HepG2 (cell line): ENCODE data around the gene STX1B. TPM values are rescaled to one million over a fixed set of nuclear protein-coding genes. Genes with fewer than 3 reads are reported as not detected.

Experiments used
- ATAC-seq: fragments of 200-7000 bp; cut with Tn5 transposase; 3 replicates; pipeline ENCODE4 v1.9.1; 2020; ENCODE audit warnings: mild to moderate bottlenecking, moderate library complexity
- BruUV-seq: library from RNA; stranded (reverse); fragments of 400-500 nt; replicated peaks from 2 replicates; lab custom pipeline; 2021; lab: Mats Ljungman, UMichigan
- CTCF ChIA-PET: fragments of 300-600 bp; formaldehyde crosslinking; extraction: SDS; loops from one replicate; lab custom pipeline; 2021; ENCODE audit warnings: low total read pairs, inconsistent platforms, low intra/inter-chr PET ratio; lab: Yijun Ruan, JAX
- POLR2A ChIA-PET: fragments of 350-600 bp; sonication (Branson Sonifier 250); formaldehyde crosslinking; loops from one replicate; lab custom pipeline; 2020; ENCODE audit warnings: antibody characterized with exemption, inconsistent platforms; lab: Yijun Ruan, JAX
- DNase-seq: peaks from one replicate; pipeline ENCODE4 v3.0.0-alpha.2; 2015; ENCODE audit warnings: low spot score
- FAIRE-seq: peaks from 3 replicates; lab custom pipeline; 2011; peaks lifted over from hg19 to GRCh38; lab: Jason Lieb, UNC
- H2AFZ ChIP-seq: one replicate; pipeline ENCODE4 v1.6.1; 2011; ENCODE audit warnings: low read length, inconsistent platforms
- H3K27ac ChIP-seq: fragments of 300-600 bp; 3 replicates; pipeline ENCODE4 v1.8.0; 2011; ENCODE audit warnings: mixed run types, mild to moderate bottlenecking, mixed read lengths, low read length, inconsistent platforms; ENCODE audit not compliant: insufficient read depth; ENCODE audit errors: extremely low read length
- H3K27me3 ChIP-seq, 2 experiments: fragments of 200-600 bp in 1 of 2; 2 replicates in 1 of 2; 3 replicates in 1 of 2; pipeline versions ENCODE4 v1.6.0 to v1.8.0; 2011; ENCODE audit warnings: low read length in 2 of 2, mild to moderate bottlenecking in 2 of 2, moderate library complexity in 2 of 2, inconsistent platforms in 1 of 2; ENCODE audit not compliant: insufficient read depth in 2 of 2, control insufficient read depth in 1 of 2
- H3K36me3 ChIP-seq, 2 experiments: fragments of 200-600 bp in 1 of 2; replicated peaks in 1 of 2; 2 replicates in 1 of 2; 3 replicates in 1 of 2; pipeline versions ENCODE4 v1.5.1 to v1.8.0; 2011; ENCODE audit warnings: low read length in 2 of 2, inconsistent platforms in 1 of 2; ENCODE audit not compliant: insufficient read depth in 2 of 2, control insufficient read depth in 1 of 2
- H3K4me1 ChIP-seq: 2 replicates; pipeline ENCODE4 v1.5.1; 2012; ENCODE audit warnings: low read length, inconsistent platforms; ENCODE audit not compliant: insufficient read depth
- H3K4me2 ChIP-seq: 2 replicates; pipeline ENCODE4 v1.6.0; 2011; ENCODE audit warnings: low read depth, low read length, inconsistent platforms
- H3K4me3 ChIP-seq, 3 experiments: fragments of 200-600 bp in 1 of 3; sonication (generic), shearing (Covaris generic) in 1 of 3; replicated peaks in 1 of 3; 2 replicates each; pipeline ENCODE4 v1.5.1; 2011 to 2016; ENCODE audit warnings: low read length in 3 of 3, inconsistent platforms in 2 of 3, low read depth in 2 of 3, mild to moderate bottlenecking in 2 of 3, control low read depth in 1 of 3, mixed read lengths in 1 of 3; ENCODE audit not compliant: insufficient read depth in 1 of 3
- H3K79me2 ChIP-seq: one replicate; pipeline ENCODE4 v1.6.1; 2011; ENCODE audit warnings: low read length, inconsistent platforms; ENCODE audit not compliant: insufficient read depth
- H3K9ac ChIP-seq: 2 replicates; pipeline ENCODE4 v1.6.0; 2011; ENCODE audit warnings: mild to moderate bottlenecking, low read depth, low read length, inconsistent platforms; ENCODE audit not compliant: insufficient read depth
- H3K9me3 ChIP-seq: 2 replicates; pipeline ENCODE4 v1.5.1; 2012; ENCODE audit warnings: mild to moderate bottlenecking, low read length
- H4K20me1 ChIP-seq: 2 replicates; pipeline ENCODE4 v1.6.0; 2011; ENCODE audit warnings: inconsistent platforms, mild to moderate bottlenecking, low read length, moderate library complexity; ENCODE audit not compliant: insufficient read depth
- GLI4 ChIP-seq: sonication (generic); formaldehyde crosslinking; IDR thresholded peaks from 2 replicates; pipeline ENCODE4 v1.5.1; 2020; ENCODE audit warnings: missing genetic modification reagents, mild to moderate bottlenecking, moderate library complexity, borderline replicate concordance
- MZF1 ChIP-seq: sonication (generic); formaldehyde crosslinking; IDR thresholded peaks from 2 replicates; pipeline ENCODE4 v1.8.1; 2023; ENCODE audit warnings: mild to moderate bottlenecking, missing genetic modification reagents, borderline replicate concordance
- ZFYVE20 ChIP-seq: sonication (generic); formaldehyde crosslinking; IDR thresholded peaks from 2 replicates; pipeline ENCODE4 v1.8.0; 2023; ENCODE audit warnings: low read depth, mild to moderate bottlenecking, moderate library complexity, missing genetic modification reagents, borderline replicate concordance
- ZNF235 ChIP-seq: sonication (generic); formaldehyde crosslinking; IDR thresholded peaks from 2 replicates; pipeline ENCODE4 v1.8.1; 2023; ENCODE audit warnings: mild to moderate bottlenecking, missing genetic modification reagents, borderline replicate concordance
- ZNF282 ChIP-seq: fragments of 450-650 bp; IDR thresholded peaks from 2 replicates; pipeline ENCODE4 v1.6.1; 2018; ENCODE audit not compliant: partially characterized antibody
- ZNF33A ChIP-seq: sonication (generic); formaldehyde crosslinking; IDR thresholded peaks from 2 replicates; pipeline ENCODE4 v1.5.1; 2020; ENCODE audit warnings: missing genetic modification reagents, mild to moderate bottlenecking, moderate library complexity, borderline replicate concordance
- WGBS: methylation state at CpG from one replicate; pipeline ENCODE4 v1.1.6; 2017; ENCODE audit warnings: low lambda C conversion rate; 5-methylcytosine and 5-hydroxymethylcytosine counted together
- in situ Hi-C: cut with HindIII; loops from 2 replicates; pipeline ENCODE4 v1.10.0; 2017; ENCODE audit warnings: low pct_unique_long_range_greater_than_20kb; ENCODE audit not compliant: extremely low pct_ligation_motif_present
- intact Hi-C: fragments of 100-400 bp; cut with micrococcal nuclease; formaldehyde crosslinking; loops from one replicate; pipeline ENCODE4 v1.10.0; 2022; ENCODE audit not compliant: unreplicated experiment
- polyA plus RNA-seq, 8 experiments: library from polyadenylated mRNA; depleted of rRNA in 3 of 8; stranded (reverse) in 7 of 8; unstranded in 1 of 8; fragments of >200 nt; fragmentation: Illumina TruSeq in 4 of 8; extraction: Trizol in 4 of 8; gene quantifications; 2 replicates each; pipeline versions ENCODE4 v1.2.1 to v1.2.3, GENCODE V29; 2011 to 2016; ENCODE audit warnings: low read depth in 4 of 8, missing spikeins in 1 of 8, mixed read lengths in 1 of 8; ENCODE audit not compliant: insufficient read depth in 1 of 8
- total RNA-seq, 5 experiments: library from RNA; depleted of rRNA; stranded (reverse); fragments of >200 nt; fragmentation: Illumina TruSeq; extraction: Trizol; gene quantifications; 2 replicates each; pipeline ENCODE4 v1.2.3, GENCODE V29; 2016; ENCODE audit warnings: low read depth in 1 of 5
- TF ChIP-seq, protein P1 (sequence below): sonication (generic); formaldehyde crosslinking; IDR thresholded peaks from 2 replicates; pipeline ENCODE4 v1.5.1; 2020; ENCODE audit warnings: missing genetic modification reagents, mild to moderate bottlenecking, borderline replicate concordance
- TF ChIP-seq, protein P2 (sequence below): sonication (generic); formaldehyde crosslinking; IDR thresholded peaks from 2 replicates; pipeline ENCODE4 v1.5.0; 2020; ENCODE audit warnings: missing genetic modification reagents, mild to moderate bottlenecking, borderline replicate concordance
- TF ChIP-seq, protein P3 (sequence below): sonication (generic); formaldehyde crosslinking; conservative IDR thresholded peaks from 2 replicates; pipeline ENCODE4 v1.8.0; 2022; ENCODE audit warnings: low read depth, missing genetic modification reagents

The STX1B gene
- total and polyA plus RNA-seq, 2 of the 13 experiments (the other 11 are each of a cell fraction or from before 2014, with no cell fraction given), result 2.1 to 3.0 TPM

GRCh38 chr16:30950516-30951065, 59.8 kb downstream of the STX1B start (continued):
- TF ChIP-seq, protein P1, sequence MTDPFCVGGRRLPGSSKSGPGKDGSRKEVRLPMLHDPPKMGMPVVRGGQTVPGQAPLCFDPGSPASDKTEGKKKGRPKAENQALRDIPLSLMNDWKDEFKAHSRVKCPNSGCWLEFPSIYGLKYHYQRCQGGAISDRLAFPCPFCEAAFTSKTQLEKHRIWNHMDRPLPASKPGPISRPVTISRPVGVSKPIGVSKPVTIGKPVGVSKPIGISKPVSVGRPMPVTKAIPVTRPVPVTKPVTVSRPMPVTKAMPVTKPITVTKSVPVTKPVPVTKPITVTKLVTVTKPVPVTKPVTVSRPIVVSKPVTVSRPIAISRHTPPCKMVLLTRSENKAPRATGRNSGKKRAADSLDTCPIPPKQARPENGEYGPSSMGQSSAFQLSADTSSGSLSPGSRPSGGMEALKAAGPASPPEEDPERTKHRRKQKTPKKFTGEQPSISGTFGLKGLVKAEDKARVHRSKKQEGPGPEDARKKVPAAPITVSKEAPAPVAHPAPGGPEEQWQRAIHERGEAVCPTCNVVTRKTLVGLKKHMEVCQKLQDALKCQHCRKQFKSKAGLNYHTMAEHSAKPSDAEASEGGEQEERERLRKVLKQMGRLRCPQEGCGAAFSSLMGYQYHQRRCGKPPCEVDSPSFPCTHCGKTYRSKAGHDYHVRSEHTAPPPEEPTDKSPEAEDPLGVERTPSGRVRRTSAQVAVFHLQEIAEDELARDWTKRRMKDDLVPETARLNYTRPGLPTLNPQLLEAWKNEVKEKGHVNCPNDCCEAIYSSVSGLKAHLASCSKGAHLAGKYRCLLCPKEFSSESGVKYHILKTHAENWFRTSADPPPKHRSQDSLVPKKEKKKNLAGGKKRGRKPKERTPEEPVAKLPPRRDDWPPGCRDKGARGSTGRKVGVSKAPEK, result 0 out of 2 replicates have a peak, but pooled peaks have one; percentile 59

DNA sequence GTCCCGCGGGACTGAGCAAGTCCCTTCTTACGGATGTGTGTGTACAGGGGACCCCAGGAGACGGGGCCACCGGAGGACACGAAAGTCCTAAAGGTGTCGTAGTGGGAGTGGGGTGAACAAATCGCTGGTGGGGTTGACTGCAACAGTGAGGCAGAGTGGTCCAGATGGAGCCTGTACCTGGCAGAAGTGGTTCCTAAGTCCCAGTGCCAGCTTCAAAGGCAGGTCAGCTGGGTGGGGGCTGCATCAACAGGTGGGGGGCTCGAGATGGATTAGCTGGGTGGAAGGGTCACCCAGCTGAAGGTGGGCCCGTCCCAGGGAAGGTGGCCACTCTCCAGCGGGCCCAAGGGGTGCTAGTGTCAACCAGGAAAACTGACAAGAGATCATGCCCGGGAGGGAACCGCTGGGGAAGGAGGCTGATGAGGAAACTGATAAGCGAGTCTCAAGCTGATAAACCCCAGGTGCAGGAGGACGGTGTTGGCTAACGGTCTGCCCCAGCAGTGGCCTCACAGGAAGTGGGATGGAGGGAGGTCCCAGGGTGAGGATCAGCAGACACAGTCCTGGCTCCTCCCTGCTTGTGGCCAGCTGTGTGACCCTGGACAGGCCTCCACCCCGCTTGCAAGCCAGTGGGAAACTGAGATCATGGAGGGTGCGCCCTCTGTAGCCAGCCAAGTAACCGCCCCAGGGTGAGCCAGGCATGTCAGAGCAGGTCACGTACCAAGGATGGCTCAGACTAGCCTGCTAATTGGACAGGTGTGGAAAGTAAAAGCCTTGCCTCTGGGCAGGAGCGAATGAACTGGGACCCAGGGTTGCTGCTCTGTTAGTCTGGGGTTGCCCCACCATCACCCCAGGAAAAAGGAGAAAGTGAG, 60.6 kb downstream of the STX1B start:
- in situ Hi-C loops, result no loop called here
- peak overlapping the region; percentile 74 for H3K27ac ChIP-seq
- FAIRE-seq (peak; percentile 100), ATAC-seq (peak; percentile 77), DNase-seq (peak; percentile 92)
- H2AFZ ChIP-seq, result no peak overlapping the region
- ChIA-PET CTCF (no interaction called here), POLR2A (interaction anchor here (0.5 to 2.1 kb wide), 18 partner anchors 9 to 501 kb away, joined by 3 to 8 read pairs (median 5); partner anchors contain the start of genes FBXL19, KAT8, ZNF646 and ZNF668)
- H3K9ac ChIP-seq, result peak overlapping the region; percentile 91
- no peaks in the 10 kb centered on the region for H4K20me1 ChIP-seq
- peaks cover 0 to 7% of the 10 kb centered on the region in 2 experiments; a peak in 1 of 5 replicates for H3K36me3 ChIP-seq
- WGBS, result 2% methylated on average over 21 of the region's 21 CpGs
- peak overlapping the region; percentile 74 to 93 (median 88) for H3K4me3 ChIP-seq
- peak overlapping the region; percentile 98 for H3K4me2 ChIP-seq
- intact Hi-C loops, result loop anchor here (10.0 kb wide), 2 partner anchors 145 to 195 kb away; partner anchors contain the start of gene VKORC1
- H3K9me3 ChIP-seq, result no peaks in the 10 kb centered on the region
- BruUV-seq, result TSS peak; percentile 88
- H3K4me1 ChIP-seq, result peaks cover 44% of the 10 kb centered on the region
- H3K27me3 ChIP-seq, result no peaks in the 10 kb centered on the region; a peak in 1 of 5 replicates
- H3K79me2 ChIP-seq, result peaks cover 5% of the 10 kb centered on the region
- TF ChIP-seq MZF1 (CRISPR knock-in tag) (no peak), ZFYVE20 (no peak), ZNF235 (peak; percentile 43; the same call in 1 of the 2 replicates), ZNF33A (CRISPR knock-in tag) (no peak), GLI4 (CRISPR knock-in tag) (no peak; the same call in 1 of the 2 replicates), ZNF282 (no peak)
- TF ChIP-seq, protein P2, sequence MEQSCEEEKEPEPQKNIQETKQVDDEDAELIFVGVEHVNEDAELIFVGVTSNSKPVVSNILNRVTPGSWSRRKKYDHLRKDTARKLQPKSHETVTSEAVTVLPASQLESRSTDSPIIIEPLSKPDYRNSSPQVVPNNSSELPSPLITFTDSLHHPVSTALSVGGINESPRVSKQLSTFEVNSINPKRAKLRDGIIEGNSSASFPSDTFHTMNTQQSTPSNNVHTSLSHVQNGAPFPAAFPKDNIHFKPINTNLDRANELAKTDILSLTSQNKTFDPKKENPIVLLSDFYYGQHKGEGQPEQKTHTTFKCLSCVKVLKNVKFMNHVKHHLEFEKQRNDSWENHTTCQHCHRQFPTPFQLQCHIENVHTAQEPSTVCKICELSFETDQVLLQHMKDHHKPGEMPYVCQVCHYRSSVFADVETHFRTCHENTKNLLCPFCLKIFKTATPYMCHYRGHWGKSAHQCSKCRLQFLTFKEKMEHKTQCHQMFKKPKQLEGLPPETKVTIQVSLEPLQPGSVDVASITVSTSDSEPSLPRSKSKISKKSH (CRISPR knock-in tag), result no peak
- TF ChIP-seq, protein P3, sequence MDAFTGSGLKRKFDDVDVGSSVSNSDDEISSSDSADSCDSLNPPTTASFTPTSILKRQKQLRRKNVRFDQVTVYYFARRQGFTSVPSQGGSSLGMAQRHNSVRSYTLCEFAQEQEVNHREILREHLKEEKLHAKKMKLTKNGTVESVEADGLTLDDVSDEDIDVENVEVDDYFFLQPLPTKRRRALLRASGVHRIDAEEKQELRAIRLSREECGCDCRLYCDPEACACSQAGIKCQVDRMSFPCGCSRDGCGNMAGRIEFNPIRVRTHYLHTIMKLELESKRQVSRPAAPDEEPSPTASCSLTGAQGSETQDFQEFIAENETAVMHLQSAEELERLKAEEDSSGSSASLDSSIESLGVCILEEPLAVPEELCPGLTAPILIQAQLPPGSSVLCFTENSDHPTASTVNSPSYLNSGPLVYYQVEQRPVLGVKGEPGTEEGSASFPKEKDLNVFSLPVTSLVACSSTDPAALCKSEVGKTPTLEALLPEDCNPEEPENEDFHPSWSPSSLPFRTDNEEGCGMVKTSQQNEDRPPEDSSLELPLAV (CRISPR knock-in tag), result no peak
